Stimulated activated memory B cell treated with anti-CD40 and anti-IgM and Interleukin-4, amounts not matched to agents 10 μg/mL and 1 μg/mL and 100 μg/mL, for 72 hours (primary cell): ENCODE data around the gene METTL2A.
"Not testable (repeated sequence)": the region's sequence is repeated elsewhere in the genome, so short reads cannot be mapped to it uniquely, and the experiment has no call there.

Experiments used
- ATAC-seq: fragments of 150-1000 bp; cut with Tn5 transposase; 2 replicates; pipeline ENCODE4 v1.10.0; 2021
- H3K27ac Mint-ChIP-seq: one replicate; pipeline ENCODE4 v1.8.0; 2022; ENCODE audit warnings: mild to moderate bottlenecking, mixed read lengths
- H3K27me3 Mint-ChIP-seq: one replicate; pipeline ENCODE4 v1.8.0; 2022; ENCODE audit warnings: mixed read lengths
- H3K36me3 Mint-ChIP-seq: one replicate; pipeline ENCODE4 v1.8.0; 2022; ENCODE audit warnings: mixed read lengths
- H3K4me1 Mint-ChIP-seq: one replicate; pipeline ENCODE4 v1.8.0; 2022; ENCODE audit warnings: mixed read lengths
- H3K4me3 Mint-ChIP-seq: one replicate; pipeline ENCODE4 v1.8.0; 2022; ENCODE audit warnings: mild to moderate bottlenecking, moderate library complexity, mixed read lengths
- H3K9me3 Mint-ChIP-seq: one replicate; pipeline ENCODE4 v1.8.0; 2022; ENCODE audit warnings: mixed read lengths

The METTL2A gene, protein sequence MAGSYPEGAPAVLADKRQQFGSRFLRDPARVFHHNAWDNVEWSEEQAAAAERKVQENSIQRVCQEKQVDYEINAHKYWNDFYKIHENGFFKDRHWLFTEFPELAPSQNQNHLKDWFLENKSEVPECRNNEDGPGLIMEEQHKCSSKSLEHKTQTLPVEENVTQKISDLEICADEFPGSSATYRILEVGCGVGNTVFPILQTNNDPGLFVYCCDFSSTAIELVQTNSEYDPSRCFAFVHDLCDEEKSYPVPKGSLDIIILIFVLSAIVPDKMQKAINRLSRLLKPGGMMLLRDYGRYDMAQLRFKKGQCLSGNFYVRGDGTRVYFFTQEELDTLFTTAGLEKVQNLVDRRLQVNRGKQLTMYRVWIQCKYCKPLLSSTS

DNA sequence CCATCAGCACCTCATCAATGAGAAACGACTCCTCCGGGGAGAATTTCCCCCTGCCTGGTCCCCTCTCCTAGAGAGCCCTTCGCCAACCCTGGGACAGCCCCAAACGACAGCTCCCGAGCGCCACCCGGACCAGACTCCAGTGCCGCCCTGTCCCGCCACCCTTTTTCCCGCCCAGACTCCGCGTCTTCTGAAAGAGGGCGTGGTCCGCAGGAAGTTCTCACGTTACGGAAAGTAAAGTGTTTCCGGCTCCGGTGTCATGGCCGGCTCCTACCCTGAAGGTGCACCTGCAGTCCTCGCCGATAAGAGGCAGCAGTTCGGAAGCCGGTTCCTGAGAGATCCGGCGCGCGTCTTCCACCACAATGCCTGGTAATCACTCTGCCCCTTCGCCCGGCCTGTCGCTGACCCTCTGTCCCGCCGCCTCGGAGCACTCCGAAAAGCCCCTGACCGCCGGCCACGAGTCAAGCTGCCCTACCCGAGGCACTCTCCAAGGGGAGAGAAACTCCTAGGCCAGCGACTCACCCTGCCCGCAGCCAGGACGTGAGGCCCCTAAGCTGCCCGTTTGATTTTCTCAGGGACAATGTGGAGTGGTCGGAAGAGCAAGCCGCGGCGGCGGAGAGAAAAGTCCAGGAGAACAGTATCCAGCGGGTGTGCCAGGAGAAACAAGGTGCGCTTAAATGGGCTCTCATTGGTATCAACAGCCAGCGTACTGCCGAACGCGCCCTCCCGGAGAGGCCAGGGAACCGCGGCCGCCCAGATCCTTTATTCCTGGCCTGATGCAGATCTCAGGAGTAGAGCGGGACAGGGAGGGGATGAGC is at the start of gene METTL2A:
METTL2A (plus strand) TSS at position 251 of the 815 bp plus-strand sequence; CDS start at position 257, 6 bp downstream.
- peak within 1 kb of the TSS; percentile 95 for H3K27ac Mint-ChIP-seq
- not testable (repeated sequence) for H3K9me3 Mint-ChIP-seq, H3K27me3 Mint-ChIP-seq, H3K36me3 Mint-ChIP-seq
- peaks cover 18% of the 10 kb centered on the region for H3K4me1 Mint-ChIP-seq
- peak; percentile 95 for ATAC-seq
- peak within 1 kb of the TSS; percentile 97 for H3K4me3 Mint-ChIP-seq

DNA sequence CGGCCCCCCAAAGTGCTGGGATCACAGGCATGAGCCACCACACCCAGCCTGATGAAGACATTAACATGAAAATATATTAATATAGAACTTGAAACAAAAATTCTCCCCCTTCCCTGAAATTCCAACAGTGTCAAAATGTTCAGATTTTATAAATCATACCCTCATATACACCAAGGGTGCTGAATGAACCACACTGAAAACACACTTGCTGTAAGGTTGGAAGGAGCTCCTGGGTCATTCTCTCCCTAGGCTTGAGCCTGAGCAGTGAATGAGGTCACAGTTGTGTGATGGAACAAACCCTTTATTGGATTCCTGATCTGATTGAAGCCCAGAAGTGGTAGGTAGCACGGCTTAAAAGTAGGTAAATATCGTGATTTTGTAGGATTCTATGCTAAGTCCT is 43.4 kb upstream of the METTL2A start, which contains the start of gene EFCAB3:
EFCAB3 (plus strand) TSS at position 301 of the 400 bp plus-strand sequence. CDS start 2,427 bp downstream, outside the sequence.
- Mint-ChIP-seq H3K9me3 (no peaks in the 10 kb centered on the region), H3K27ac (no peak within 1 kb of the TSS), H3K4me1 (no peaks in the 10 kb centered on the region), H3K4me3 (no peak within 1 kb of the TSS), H3K27me3 (peaks cover 23% of the 10 kb centered on the region), H3K36me3 (no peaks in the 10 kb centered on the region)
- no peak for ATAC-seq

DNA sequence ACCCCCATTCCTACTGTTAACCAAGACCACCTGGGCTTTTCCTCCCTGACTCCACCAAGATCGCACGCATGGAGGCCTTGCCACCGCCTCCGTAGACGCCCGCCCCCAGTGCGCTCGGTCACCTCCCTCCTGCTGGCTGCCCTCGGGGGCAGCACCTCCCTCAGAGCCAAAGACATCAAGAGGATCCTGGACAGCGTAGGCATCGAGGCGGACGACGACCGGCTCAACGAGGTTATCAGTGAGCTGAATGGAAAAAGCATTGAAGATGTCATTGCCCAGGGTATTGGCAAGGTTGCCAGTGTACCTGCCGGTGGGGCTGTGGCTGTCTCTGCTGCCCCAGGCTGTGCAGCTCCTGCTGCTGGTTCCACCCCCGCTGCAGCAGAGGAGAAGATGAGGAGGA is 42.1 kb upstream of the METTL2A start:
- no peak overlapping the region for H3K27ac Mint-ChIP-seq
- H3K4me1 Mint-ChIP-seq, result no peaks in the 10 kb centered on the region
- no peak overlapping the region for H3K4me3 Mint-ChIP-seq
- H3K9me3 Mint-ChIP-seq, result no peaks in the 10 kb centered on the region
- no peaks in the 10 kb centered on the region for H3K36me3 Mint-ChIP-seq
- no peak for ATAC-seq
- peaks cover 16% of the 10 kb centered on the region for H3K27me3 Mint-ChIP-seq

DNA sequence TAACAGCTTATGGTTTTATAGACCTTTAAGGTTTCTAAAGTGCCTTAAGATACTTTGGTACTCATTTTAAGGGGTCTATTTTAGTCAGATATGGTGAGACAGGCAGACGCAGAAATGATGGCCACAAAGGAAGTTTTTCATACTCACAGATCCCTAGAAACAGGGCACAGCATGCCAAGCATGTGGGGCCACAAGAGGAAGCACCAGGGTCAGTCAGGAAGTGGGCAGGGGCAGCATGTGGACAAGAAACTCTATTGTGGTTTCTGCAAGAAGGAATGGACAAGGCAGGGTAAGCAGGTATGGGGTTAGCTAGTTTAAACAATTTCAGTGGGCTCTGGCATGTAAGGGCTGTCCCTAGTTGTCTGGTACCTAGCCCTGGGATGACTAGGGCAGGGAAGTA is 34.8 kb upstream of the METTL2A start:
- Mint-ChIP-seq H3K4me3 (no peak overlapping the region), H3K9me3 (no peaks in the 10 kb centered on the region), H3K27ac (no peak overlapping the region), H3K36me3 (no peaks in the 10 kb centered on the region), H3K4me1 (no peaks in the 10 kb centered on the region), H3K27me3 (peaks cover 44% of the 10 kb centered on the region)
- ATAC-seq, result no peak

DNA sequence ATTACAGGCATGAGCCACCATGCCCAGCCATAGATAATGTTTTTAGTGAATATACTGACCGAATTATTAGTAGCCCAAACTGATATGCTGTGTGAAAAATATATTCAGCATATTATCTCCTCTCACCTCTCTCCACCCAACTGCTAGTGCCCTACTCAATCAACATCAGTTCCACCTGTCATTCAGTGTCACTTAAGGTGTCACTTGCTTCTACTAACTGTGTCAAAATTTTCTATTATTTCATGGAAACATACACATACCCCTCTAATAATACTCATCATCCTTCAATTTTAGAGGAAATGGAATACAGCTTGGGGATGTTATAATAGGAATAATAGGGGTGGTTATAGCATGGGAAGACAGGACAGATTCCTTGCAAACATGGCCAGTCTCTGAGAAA is 30.8 kb upstream of the METTL2A start:
- no peak for ATAC-seq
- H3K4me1 Mint-ChIP-seq, result no peaks in the 10 kb centered on the region
- no peak overlapping the region for H3K27ac Mint-ChIP-seq
- H3K27me3 Mint-ChIP-seq, result peaks cover 27% of the 10 kb centered on the region
- no peaks in the 10 kb centered on the region for H3K9me3 Mint-ChIP-seq
- no peaks in the 10 kb centered on the region for H3K36me3 Mint-ChIP-seq
- H3K4me3 Mint-ChIP-seq, result no peak overlapping the region

DNA sequence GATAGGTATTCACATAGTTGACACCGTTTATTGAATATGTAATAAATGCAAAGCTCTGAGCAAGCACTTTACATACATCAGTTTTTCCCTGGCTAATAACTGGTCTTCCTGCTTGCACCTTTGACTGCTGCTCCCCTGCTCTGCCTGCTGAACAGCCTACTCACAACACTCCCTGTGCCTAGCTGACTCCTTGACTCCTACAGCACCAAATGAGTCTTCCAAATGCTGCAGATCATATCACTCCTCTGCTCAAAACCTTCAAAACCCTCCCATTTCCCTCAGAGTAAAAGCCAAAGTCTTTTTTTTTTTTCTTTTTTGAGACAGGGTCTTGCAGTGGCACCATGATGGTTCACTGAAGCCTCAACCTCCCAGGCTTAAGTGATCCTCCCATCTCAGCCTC is 24.8 kb upstream of the METTL2A start:
- Mint-ChIP-seq H3K4me1 (no peaks in the 10 kb centered on the region), H3K4me3 (no peak overlapping the region), H3K27me3 (peaks cover 23% of the 10 kb centered on the region), H3K27ac (no peak overlapping the region), H3K36me3 (no peaks in the 10 kb centered on the region), H3K9me3 (peaks cover 8% of the 10 kb centered on the region)
- no peak for ATAC-seq

DNA sequence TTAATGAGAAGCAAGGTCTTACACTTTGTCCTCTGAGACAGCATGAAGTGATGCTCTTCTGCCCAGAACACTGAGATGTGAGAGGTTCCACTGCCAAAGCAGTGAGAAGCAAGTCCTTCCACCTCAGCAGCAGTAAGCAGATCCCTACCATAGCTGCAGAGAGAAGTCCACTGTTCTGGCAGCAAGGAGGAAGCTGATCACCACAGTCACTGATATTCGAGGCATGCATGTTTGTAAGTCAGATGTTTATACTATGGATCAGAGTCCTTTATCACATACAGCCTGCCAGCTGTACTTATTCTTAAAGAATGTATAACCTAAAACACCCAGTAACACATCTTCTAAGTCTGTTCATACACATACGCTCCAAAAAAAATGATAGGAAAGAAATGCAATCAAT is 18.2 kb upstream of the METTL2A start:
- no peaks in the 10 kb centered on the region for H3K36me3 Mint-ChIP-seq
- ATAC-seq, result no peak
- H3K4me3 Mint-ChIP-seq, result no peak overlapping the region
- H3K4me1 Mint-ChIP-seq, result no peaks in the 10 kb centered on the region
- H3K27ac Mint-ChIP-seq, result no peak overlapping the region
- H3K9me3 Mint-ChIP-seq, result peaks cover 8% of the 10 kb centered on the region
- H3K27me3 Mint-ChIP-seq, result peaks cover 27% of the 10 kb centered on the region

DNA sequence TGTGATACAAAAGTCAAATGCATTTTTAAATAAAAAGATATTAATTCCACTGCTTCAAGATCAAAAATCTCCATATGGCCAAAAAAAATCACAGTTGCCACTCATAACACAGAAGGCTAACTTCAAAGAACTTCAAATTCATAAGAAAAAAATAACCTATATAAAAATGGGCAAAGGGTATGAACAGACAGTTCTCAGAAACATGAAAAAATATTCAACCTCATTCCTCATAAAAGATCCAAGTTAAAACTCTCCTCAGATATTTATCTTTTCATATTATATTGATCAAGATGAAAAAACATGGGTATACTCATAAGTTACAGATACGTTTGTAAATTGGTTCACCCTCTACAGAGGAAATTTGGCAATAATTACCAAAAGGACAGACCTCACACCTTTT is 10.6 kb upstream of the METTL2A start:
- not testable (repeated sequence) for H3K36me3 Mint-ChIP-seq, H3K27me3 Mint-ChIP-seq, H3K9me3 Mint-ChIP-seq, H3K27ac Mint-ChIP-seq, ATAC-seq, H3K4me3 Mint-ChIP-seq, H3K4me1 Mint-ChIP-seq

DNA sequence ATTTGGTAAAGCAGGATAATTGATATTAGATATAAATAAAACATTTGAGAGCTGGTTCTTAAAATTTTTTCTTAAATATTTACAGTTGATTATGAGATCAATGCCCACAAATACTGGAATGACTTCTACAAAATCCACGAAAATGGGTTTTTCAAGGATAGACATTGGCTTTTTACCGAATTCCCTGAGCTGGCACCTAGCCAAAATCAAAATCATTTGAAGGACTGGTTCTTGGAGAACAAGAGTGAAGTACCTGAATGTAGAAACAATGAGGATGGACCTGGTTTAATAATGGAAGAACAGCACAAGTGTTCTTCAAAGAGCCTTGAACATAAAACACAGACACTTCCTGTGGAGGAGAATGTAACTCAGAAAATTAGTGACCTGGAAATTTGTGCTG is 2.5 kb downstream of the METTL2A start:
- peaks cover 18% of the 10 kb centered on the region for H3K4me1 Mint-ChIP-seq
- not testable (repeated sequence) for ATAC-seq, H3K4me3 Mint-ChIP-seq, H3K36me3 Mint-ChIP-seq, H3K9me3 Mint-ChIP-seq, H3K27ac Mint-ChIP-seq, H3K27me3 Mint-ChIP-seq

DNA sequence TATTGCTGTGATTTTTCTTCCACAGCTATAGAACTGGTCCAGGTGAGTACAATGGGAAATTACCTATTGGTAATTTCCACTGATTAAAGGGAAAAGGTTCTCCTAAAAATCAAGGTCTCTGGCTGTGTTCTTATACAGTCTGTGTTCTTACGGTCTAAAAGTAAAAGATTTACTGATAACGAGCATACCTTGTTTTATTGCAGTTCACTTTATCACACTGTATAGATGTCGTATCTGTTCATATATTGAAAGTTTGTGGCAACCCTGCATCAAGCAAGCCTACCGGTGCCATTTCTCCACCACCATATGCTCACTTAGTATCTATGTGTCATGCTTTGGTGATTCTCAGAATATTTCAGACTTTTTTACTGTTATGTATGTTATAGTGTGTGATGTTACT is 11.6 kb downstream of the METTL2A start:
- H3K27me3 Mint-ChIP-seq, H3K9me3 Mint-ChIP-seq, ATAC-seq, H3K4me1 Mint-ChIP-seq, H3K4me3 Mint-ChIP-seq, H3K27ac Mint-ChIP-seq: not testable (repeated sequence)
- H3K36me3 Mint-ChIP-seq, result peaks cover 34% of the 10 kb centered on the region

DNA sequence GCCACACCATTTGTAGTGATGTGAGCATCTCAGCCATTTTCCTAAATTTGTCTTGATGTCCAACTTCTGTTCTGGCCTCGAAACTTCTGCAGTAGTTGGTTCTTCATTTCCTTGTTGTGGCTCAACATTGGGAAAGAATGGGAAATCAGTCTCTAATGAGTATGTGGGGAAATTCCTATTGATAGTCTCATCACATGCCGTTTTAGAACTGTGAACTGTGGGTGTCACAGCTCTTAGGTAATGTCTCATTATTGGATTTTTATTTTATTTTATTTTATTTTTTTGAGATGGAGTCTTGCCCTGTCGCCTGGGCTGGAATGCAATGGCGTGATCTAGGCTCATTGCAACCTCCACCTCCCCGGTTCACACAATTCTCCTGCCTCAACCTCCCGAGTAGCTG is 17.5 kb downstream of the METTL2A start:
- H3K27me3 Mint-ChIP-seq, H3K9me3 Mint-ChIP-seq, ATAC-seq, H3K4me1 Mint-ChIP-seq, H3K4me3 Mint-ChIP-seq, H3K27ac Mint-ChIP-seq: not testable (repeated sequence)
- peaks cover 26% of the 10 kb centered on the region for H3K36me3 Mint-ChIP-seq

DNA sequence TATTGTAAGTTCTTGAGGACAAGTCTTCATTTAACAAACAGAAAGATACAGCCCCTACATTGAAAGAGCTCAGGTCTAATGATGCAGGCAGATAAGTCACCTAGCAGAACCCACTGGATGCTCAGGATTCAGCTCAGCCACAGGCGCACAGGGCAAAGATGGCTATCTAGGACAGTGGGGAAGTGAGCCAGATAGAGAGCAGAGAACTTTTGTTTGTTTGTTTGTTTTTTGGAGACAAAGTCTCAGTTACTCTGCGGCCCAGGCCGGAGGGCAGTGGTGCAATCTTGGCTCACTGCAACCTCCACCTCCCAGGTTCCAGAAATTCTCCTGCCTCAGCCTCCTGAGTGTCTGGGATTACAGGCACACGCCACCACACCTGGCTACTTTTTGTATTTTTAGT is 20.4 kb downstream of the METTL2A start:
- H3K27ac Mint-ChIP-seq, result no peak overlapping the region
- ATAC-seq, result no peak
- no peaks in the 10 kb centered on the region for H3K27me3 Mint-ChIP-seq
- peaks cover 39% of the 10 kb centered on the region for H3K36me3 Mint-ChIP-seq
- H3K9me3 Mint-ChIP-seq, result no peaks in the 10 kb centered on the region
- no peaks in the 10 kb centered on the region for H3K4me1 Mint-ChIP-seq
- H3K4me3 Mint-ChIP-seq, result no peak overlapping the region

DNA sequence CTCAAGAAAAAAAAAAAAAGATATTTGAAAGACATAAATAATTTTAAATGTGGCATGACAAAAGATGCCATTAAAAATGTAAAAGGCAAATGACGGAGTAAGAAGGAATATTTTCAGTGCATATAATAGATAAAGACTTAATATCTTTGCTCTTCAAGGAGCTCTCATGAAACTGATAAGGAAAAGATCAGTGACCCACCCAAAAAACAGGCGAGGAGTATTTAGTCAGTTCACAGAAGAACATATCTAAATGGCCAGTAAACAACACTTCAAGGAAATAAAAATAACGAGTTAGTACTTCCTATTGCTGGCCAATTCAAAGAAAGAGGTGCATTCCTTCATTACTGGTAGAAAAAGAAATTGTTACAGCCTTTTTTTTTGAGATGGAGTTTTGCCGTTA is 22.1 kb downstream of the METTL2A start:
- not testable (repeated sequence) for H3K27ac Mint-ChIP-seq, H3K4me3 Mint-ChIP-seq, H3K4me1 Mint-ChIP-seq, ATAC-seq, H3K27me3 Mint-ChIP-seq, H3K9me3 Mint-ChIP-seq
- peaks cover 24% of the 10 kb centered on the region for H3K36me3 Mint-ChIP-seq

DNA sequence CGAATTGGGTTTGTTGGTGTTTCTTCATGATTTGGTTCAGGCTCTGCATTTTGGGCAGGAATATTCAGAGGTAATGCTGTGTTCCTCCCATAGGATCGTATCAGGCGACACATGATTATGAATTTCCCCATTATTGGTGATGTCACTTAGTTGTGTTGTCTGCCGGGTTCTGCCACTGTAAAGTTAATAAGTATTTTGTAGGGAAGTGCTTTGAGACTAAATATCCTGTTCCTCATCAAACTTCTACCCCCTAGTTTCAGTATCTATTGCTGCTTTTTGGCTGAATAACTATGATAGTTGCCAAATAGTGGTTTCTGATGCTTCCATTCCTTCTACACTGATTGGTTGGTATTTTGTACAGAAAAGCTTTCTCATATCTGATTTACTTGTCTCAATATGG is 28.5 kb downstream of the METTL2A start:
- Mint-ChIP-seq H3K4me3 (peak overlapping the region; percentile 36), H3K27ac (peak overlapping the region; percentile 89), H3K36me3 (peaks cover 17% of the 10 kb centered on the region), H3K4me1 (peaks cover 33% of the 10 kb centered on the region)
- H3K27me3 Mint-ChIP-seq, H3K9me3 Mint-ChIP-seq: not testable (repeated sequence)
- peak; percentile 62 for ATAC-seq

DNA sequence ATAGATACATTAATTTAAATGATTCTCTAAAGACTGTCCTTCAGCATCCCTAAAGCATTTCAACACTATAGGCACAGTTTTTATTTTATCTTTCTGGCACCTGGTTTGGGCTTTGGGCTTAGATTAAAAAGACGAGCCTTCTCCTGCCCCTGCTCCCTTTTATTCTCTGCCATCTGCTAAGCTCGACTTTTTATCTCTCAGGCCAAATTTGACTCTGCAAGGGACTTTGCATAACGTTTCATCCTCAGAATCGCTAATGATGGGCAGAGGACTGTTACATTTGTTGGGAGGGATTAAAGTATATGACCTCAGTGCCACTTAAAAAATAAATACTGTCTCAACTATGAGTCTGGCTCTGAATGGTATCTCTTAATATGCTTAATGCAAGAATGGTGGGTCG is 29.3 kb downstream of the METTL2A start:
- H3K4me1 Mint-ChIP-seq, result peaks cover 41% of the 10 kb centered on the region
- H3K36me3 Mint-ChIP-seq, H3K27me3 Mint-ChIP-seq, H3K9me3 Mint-ChIP-seq, ATAC-seq, H3K4me3 Mint-ChIP-seq: not testable (repeated sequence)
- peak overlapping the region; percentile 89 for H3K27ac Mint-ChIP-seq

DNA sequence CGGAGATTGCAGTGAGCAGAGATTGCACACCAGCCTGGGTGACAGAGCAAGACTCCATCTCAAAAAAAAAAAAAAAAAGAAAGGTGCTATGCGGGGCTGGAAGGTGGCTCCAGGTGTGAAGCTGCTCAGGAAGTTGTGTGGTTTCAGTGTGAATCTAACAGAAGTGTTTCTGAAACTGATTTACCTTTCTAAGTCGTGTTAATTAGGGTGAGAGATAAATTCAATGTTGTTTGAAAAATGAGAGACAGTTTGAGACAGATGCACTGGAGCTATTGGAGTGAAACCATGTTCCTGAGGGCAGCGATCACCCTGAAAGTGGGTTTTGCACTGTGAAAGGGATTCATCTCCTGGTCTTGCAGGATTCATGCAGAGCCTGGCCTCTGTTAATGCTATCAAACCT is 30.0 kb downstream of the METTL2A start:
- not testable (repeated sequence) for H3K27me3 Mint-ChIP-seq, H3K36me3 Mint-ChIP-seq, ATAC-seq, H3K9me3 Mint-ChIP-seq
- peak overlapping the region; percentile 89 for H3K27ac Mint-ChIP-seq
- peak overlapping the region; percentile 25 for H3K4me3 Mint-ChIP-seq
- peaks cover 47% of the 10 kb centered on the region for H3K4me1 Mint-ChIP-seq
